ENCODE measurements around the gene NUDCD2.
"Not testable (repeated sequence)": the region's sequence is repeated elsewhere in the genome, so short reads cannot be mapped to it uniquely, and the experiment has no call there.

Gene NUDCD2

GRCh38 chr5:163460562-163461171 lies 765 bp upstream of the NUDCD2 start, which contains the start of gene HMMR:
TSS of gene HMMR (plus strand) at chr5:163460632. CDS start at chr5:163460693, 61 bp downstream.
- CTCF ChIA-PET, result interaction anchor here (0.6 to 1.5 kb wide), 4 partner anchors 45 to 1758 kb away, joined by 3 to 4 read pairs (median 3); partner anchors contain the start of gene MAT2B
- DNase-seq (ENCODE audit: extremely low spot score), result peak; percentile 6
- TF ChIP-seq FOXM1 (IDR thresholded peaks at IDR 0.05; ENCODE audit: borderline replicate concordance) (peak; percentile 87; the same call in 1 of the 2 replicates), FOXA1 (IDR thresholded peaks at IDR 0.05) (no peak), ELF4 (IDR thresholded peaks at IDR 0.05) (no peak), FOXK2 (IDR thresholded peaks at IDR 0.05) (no peak), SUZ12 (IDR thresholded peaks at IDR 0.05) (no peak), L3MBTL2 (conservative IDR thresholded peaks at IDR 0.05) (no peak), NFRKB (IDR thresholded peaks at IDR 0.05) (no peak), PKNOX1 (IDR thresholded peaks at IDR 0.05) (peak; percentile 46), TARDBP (IDR thresholded peaks at IDR 0.05) (no peak), BHLHE40 (IDR thresholded peaks at IDR 0.05; ENCODE audit: borderline replicate concordance) (no peak), HDGF (IDR thresholded peaks at IDR 0.05; ENCODE audit: borderline replicate concordance) (no peak), LEF1 (IDR thresholded peaks at IDR 0.05; ENCODE audit: borderline replicate concordance) (no peak)

GRCh38 chr5:163459462-163459818 lies 462 bp downstream of the NUDCD2 start:
- DNase-seq (ENCODE audit: extremely low spot score), result no peak
- no peak for TF ChIP-seq SP1 (IDR thresholded peaks at IDR 0.05)
- TF ChIP-seq LEF1 (IDR thresholded peaks at IDR 0.05; ENCODE audit: borderline replicate concordance), result no peak
- TF ChIP-seq FOXA1 (IDR thresholded peaks at IDR 0.05), result no peak
- TF ChIP-seq NFRKB (IDR thresholded peaks at IDR 0.05), result no peak
- no peak for TF ChIP-seq HDGF (IDR thresholded peaks at IDR 0.05; ENCODE audit: borderline replicate concordance)
- TF ChIP-seq TARDBP (IDR thresholded peaks at IDR 0.05), result no peak
- TF ChIP-seq SUZ12 (IDR thresholded peaks at IDR 0.05), result no peak
- no peak for TF ChIP-seq ELF4 (IDR thresholded peaks at IDR 0.05)
- TF ChIP-seq BHLHE40 (IDR thresholded peaks at IDR 0.05; ENCODE audit: borderline replicate concordance), result no peak
- no peak for TF ChIP-seq FOXM1 (IDR thresholded peaks at IDR 0.05; ENCODE audit: borderline replicate concordance)
- TF ChIP-seq ZNF384 (IDR thresholded peaks at IDR 0.05), result no peak
- no peak for TF ChIP-seq FOXK2 (IDR thresholded peaks at IDR 0.05)
- no peak for TF ChIP-seq PKNOX1 (IDR thresholded peaks at IDR 0.05)
- TF ChIP-seq L3MBTL2 (conservative IDR thresholded peaks at IDR 0.05), result no peak
- TF ChIP-seq ARNT (IDR thresholded peaks at IDR 0.05), result no peak
- no peak for TF ChIP-seq CTBP1 (IDR thresholded peaks at IDR 0.05; ENCODE audit: borderline replicate concordance)
- CTCF ChIA-PET, result interaction anchor here (0.6 kb wide), 2 partner anchors 11 to 25 kb away, joined by 3 read pairs; no protein-coding TSS in a partner anchor
- POLR2A ChIA-PET, result interaction anchor here (1.1 to 6.4 kb wide), 10 partner anchors 11 to 106 kb away, joined by 3 to 129 read pairs (median 11); partner anchors contain the start of genes CCNG1 and MAT2B

More at GRCh38 chr5:163460562-163461171, 765 bp upstream of the NUDCD2 start, which contains the start of gene HMMR:
- POLR2A ChIA-PET, result interaction anchor here (0.6 to 6.4 kb wide), 21 partner anchors 8 to 899 kb away, joined by 3 to 129 read pairs (median 4); partner anchors contain the start of genes CCNG1 and MAT2B

- ChIA-PET POLR2A (interaction anchor here (1.0 to 6.4 kb wide), 8 partner anchors 10 to 107 kb away, joined by 3 to 129 read pairs (median 13); partner anchors contain the start of genes CCNG1 and MAT2B), CTCF (interaction anchor here (0.6 to 1.1 kb wide), 3 partner anchors 11 to 25 kb away, joined by 3 read pairs; no protein-coding TSS in a partner anchor)
- no peak for DNase-seq (ENCODE audit: extremely low spot score)
- TF ChIP-seq TARDBP (IDR thresholded peaks at IDR 0.05) (no peak), ARNT (IDR thresholded peaks at IDR 0.05) (no peak), HDGF (IDR thresholded peaks at IDR 0.05; ENCODE audit: borderline replicate concordance) (no peak)
These were observed 1.0 kb downstream of the NUDCD2 start for GRCh38 chr5:163458778-163459385.

GRCh38 chr5:163456840-163457239 lies 3.1 kb downstream of the NUDCD2 start:
- CTCF ChIA-PET, result no interaction called here
- no peak for DNase-seq (ENCODE audit: extremely low spot score)
- TF ChIP-seq LEF1 (IDR thresholded peaks at IDR 0.05; ENCODE audit: borderline replicate concordance), result no peak
- POLR2A ChIA-PET, result interaction anchor here (6.4 kb wide), 1 partner anchor 16 kb away, joined by 129 read pairs; the partner anchor contains the start of gene CCNG1

- CTCF ChIA-PET, result no interaction called here
- TF ChIP-seq FOXK2 (IDR thresholded peaks at IDR 0.05), result no peak
- TF ChIP-seq FOXA1 (IDR thresholded peaks at IDR 0.05), result no peak
- no peak for TF ChIP-seq ZNF384 (IDR thresholded peaks at IDR 0.05)
- no peak for TF ChIP-seq SP1 (IDR thresholded peaks at IDR 0.05)
- no peak for TF ChIP-seq FOXM1 (IDR thresholded peaks at IDR 0.05; ENCODE audit: borderline replicate concordance)
- TF ChIP-seq PKNOX1 (IDR thresholded peaks at IDR 0.05), result no peak
- no peak for TF ChIP-seq HDGF (IDR thresholded peaks at IDR 0.05; ENCODE audit: borderline replicate concordance)
- TF ChIP-seq NFRKB (IDR thresholded peaks at IDR 0.05), result no peak
- TF ChIP-seq TARDBP (IDR thresholded peaks at IDR 0.05), result no peak
- no peak for TF ChIP-seq ELF4 (IDR thresholded peaks at IDR 0.05)
- no peak for TF ChIP-seq SUZ12 (IDR thresholded peaks at IDR 0.05)
- TF ChIP-seq LEF1 (IDR thresholded peaks at IDR 0.05; ENCODE audit: borderline replicate concordance), result no peak
- TF ChIP-seq ARNT (IDR thresholded peaks at IDR 0.05), result no peak
- TF ChIP-seq L3MBTL2 (conservative IDR thresholded peaks at IDR 0.05), result no peak
- no peak for TF ChIP-seq BHLHE40 (IDR thresholded peaks at IDR 0.05; ENCODE audit: borderline replicate concordance)
- no peak for TF ChIP-seq CTBP1 (IDR thresholded peaks at IDR 0.05; ENCODE audit: borderline replicate concordance)
- POLR2A ChIA-PET, result interaction anchor here (6.4 kb wide), 1 partner anchor 16 kb away, joined by 129 read pairs; the partner anchor contains the start of gene CCNG1
- DNase-seq (ENCODE audit: extremely low spot score), result no peak
These were observed 3.8 kb downstream of the NUDCD2 start for GRCh38 chr5:163456029-163456589.

- DNase-seq (ENCODE audit: extremely low spot score); CTCF ChIA-PET; POLR2A ChIA-PET: not testable (repeated sequence)
These were observed 4.5 kb downstream of the NUDCD2 start for GRCh38 chr5:163455406-163455805.
